Gastroesophageal sphincter (tissue), 4 donors: ENCODE measurements around the gene CIB2. TPM values are rescaled to one million over a fixed set of nuclear protein-coding genes. Genes with fewer than 3 reads are reported as not detected.

Experiments
- ATAC-seq: fragments of 150-250 bp; one replicate; pipeline ENCODE4 v1.9.1; 2016; ENCODE audit warnings: mild to moderate bottlenecking, moderate library complexity
- H3K27ac ChIP-seq, 4 donors: fragments of 200-600 bp; sonication (generic) in 3 of 4; 1 replicate in 3 of 4; 2 replicates in 1 of 4; pipeline ENCODE4 v1.5.1; 2016 to 2019
- H3K27me3 ChIP-seq: fragments of 200-600 bp; sonication (generic); one replicate; pipeline ENCODE4 v1.5.1; 2019
- H3K36me3 ChIP-seq, 2 donors: fragments of 200-600 bp; sonication (generic); one replicate each; pipeline ENCODE4 v1.5.1; 2019; ENCODE audit warnings: control low read depth in 1 of 2
- H3K4me1 ChIP-seq, 3 donors: fragments of 200-600 bp; sonication (generic); 1 replicate in 2 of 3; 2 replicates in 1 of 3; pipeline ENCODE4 v1.5.1; 2016 to 2019; ENCODE audit warnings: control low read depth in 2 of 3
- H3K4me3 ChIP-seq, 2 donors: fragments of 200-600 bp; sonication (generic); one replicate each; pipeline ENCODE4 v1.5.1; 2019; ENCODE audit warnings: mild to moderate bottlenecking in 1 of 2, moderate library complexity in 1 of 2
- H3K9me3 ChIP-seq, 3 donors: fragments of 200-600 bp; sonication (generic); one replicate each; pipeline ENCODE4 v1.5.1; 2017 to 2019; ENCODE audit warnings: control low read depth in 2 of 3
- CTCF ChIP-seq, 4 experiments: fragments of 200-600 bp in 2 of 4; fragments of 450-650 bp in 2 of 4; sonication (generic) in 1 of 4; IDR thresholded peaks; one replicate each; pipeline ENCODE4 v1.5.1; 2017 to 2019; ENCODE audit warnings: antibody characterized with exemption in 4 of 4, mild to moderate bottlenecking in 2 of 4, moderate library complexity in 2 of 4
- EP300 ChIP-seq: sonication (generic); formaldehyde crosslinking; IDR thresholded peaks from one replicate; pipeline ENCODE4 v1.6.1; 2017; ENCODE audit warnings: antibody characterized with exemption, mild to moderate bottlenecking
- POLR2A ChIP-seq, 2 donors: fragments of 450-650 bp; IDR thresholded peaks; one replicate each; pipeline ENCODE4 v1.6.1; 2017; ENCODE audit warnings: antibody characterized with exemption in 2 of 2, mild to moderate bottlenecking in 2 of 2, moderate library complexity in 1 of 2
- POLR2AphosphoS5 ChIP-seq: sonication (generic); formaldehyde crosslinking; IDR thresholded peaks from one replicate; pipeline ENCODE4 v1.6.1; 2017; ENCODE audit warnings: antibody characterized with exemption
- WGBS, 2 donors: methylation state at CpG; one replicate each; pipeline ENCODE4 v1.1.5; 2018; ENCODE audit warnings: low coverage in 1 of 2; 5-methylcytosine and 5-hydroxymethylcytosine counted together
- total RNA-seq, 4 donors: library from RNA; depleted of rRNA; stranded (reverse); fragments of >200 nt; gene quantifications; one replicate each; pipeline ENCODE4 v1.1.0, GENCODE V29; 2016

The CIB2 gene
- total RNA-seq, 4 donors from 2014 or later = 3.0 to 17.4 (median 8.8) TPM

DNA sequence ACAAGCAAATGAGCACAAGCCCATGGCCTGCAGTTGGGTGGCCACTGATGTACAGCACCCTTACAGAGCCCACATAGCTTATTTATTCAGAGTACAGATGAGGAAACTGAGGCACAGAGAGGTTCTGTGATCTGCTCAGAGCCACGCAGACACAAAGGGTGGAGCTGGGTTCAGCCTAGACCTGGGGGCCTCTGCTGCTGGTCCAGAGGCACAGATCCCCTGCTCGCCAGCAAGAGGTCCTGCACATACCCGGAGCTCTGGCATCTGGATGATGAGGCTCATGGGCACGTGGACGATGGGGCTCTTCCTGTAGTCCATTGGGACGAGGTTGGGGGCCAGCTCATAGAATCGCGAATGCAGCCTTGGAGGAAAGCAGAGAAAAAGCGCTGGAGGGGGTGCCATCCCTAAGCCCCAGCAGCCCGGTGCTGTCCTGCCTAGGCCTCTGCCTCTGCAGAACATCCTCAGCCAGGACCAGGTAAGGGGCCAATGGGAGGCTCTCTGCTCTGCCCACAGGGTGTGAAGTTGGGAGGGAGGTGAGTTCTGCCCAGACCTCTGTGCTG is 20.2 kb downstream of the CIB2 start:
- TF ChIP-seq EP300 (no peak), POLR2A (IDR thresholded peaks at IDR 0.05) (no peak), CTCF (IDR thresholded peaks at IDR 0.05) (no peak), POLR2AphosphoS5 (no peak)
- Histone ChIP-seq H3K36me3 (no peaks in the 10 kb centered on the region), H3K4me3 (no peak overlapping the region), H3K27ac (no peak overlapping the region), H3K27me3 (no peaks in the 10 kb centered on the region), H3K4me1 (peaks cover 0 to 4% (median 0%) of the 10 kb centered on the region in 3 donors), H3K9me3 (no peaks in the 10 kb centered on the region)
- WGBS, 2 donors = 85% methylated on average over 5 of the region's 10 CpGs; no CpG with 5 or more reads in 1 of the 2 donors
- ATAC-seq = no peak

GRCh38 chr15:78110096-78110495 is 21.1 kb downstream of the CIB2 start:
- WGBS, 2 donors = no CpG with 5 or more reads among the region's 6 CpGs
- no peaks in the 10 kb centered on the region for H3K36me3 ChIP-seq
- TF ChIP-seq CTCF (IDR thresholded peaks at IDR 0.05) (no peak), POLR2AphosphoS5 (no peak), POLR2A (IDR thresholded peaks at IDR 0.05) (no peak), EP300 (no peak)
- no peak overlapping the region for H3K27ac ChIP-seq
- H3K4me3 ChIP-seq = no peak overlapping the region
- H3K4me1 ChIP-seq = peaks cover 0 to 4% (median 0%) of the 10 kb centered on the region in 3 donors
- no peaks in the 10 kb centered on the region for H3K9me3 ChIP-seq
- no peaks in the 10 kb centered on the region for H3K27me3 ChIP-seq
- ATAC-seq = no peak

DNA sequence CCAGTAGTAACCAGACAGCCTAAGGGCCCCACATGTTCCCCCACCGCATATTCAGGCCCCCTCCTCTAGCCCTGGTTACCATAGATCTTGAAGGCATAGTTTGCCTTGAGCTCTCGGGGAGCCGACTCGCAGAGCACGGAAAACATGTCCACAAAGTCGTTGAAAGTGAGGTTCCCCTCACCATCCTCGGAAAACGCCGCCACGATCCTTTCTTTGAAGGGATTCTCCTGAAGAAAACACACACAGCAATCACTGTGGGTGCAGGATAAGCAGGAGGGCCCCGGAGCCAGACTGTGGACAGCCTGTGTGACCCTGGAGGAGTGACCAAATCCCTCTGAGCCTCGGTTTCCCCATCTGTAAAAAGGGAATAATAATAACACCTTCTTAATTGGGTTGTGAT is 22.1 kb downstream of the CIB2 start:
- H3K9me3 ChIP-seq = no peaks in the 10 kb centered on the region
- H3K27me3 ChIP-seq = no peaks in the 10 kb centered on the region
- whole genome bisulfite sequencing, 2 donors = 100% methylated on average over 2 of the region's 12 CpGs; no CpG with 5 or more reads in 1 of the 2 donors
- H3K27ac ChIP-seq = no peak overlapping the region
- H3K36me3 ChIP-seq = no peaks in the 10 kb centered on the region
- no peak for TF ChIP-seq CTCF (IDR thresholded peaks at IDR 0.05)
- no peak for TF ChIP-seq POLR2AphosphoS5
- TF ChIP-seq EP300 = no peak
- TF ChIP-seq POLR2A (IDR thresholded peaks at IDR 0.05) = no peak
- H3K4me3 ChIP-seq = no peak overlapping the region
- peaks cover 0 to 4% (median 0%) of the 10 kb centered on the region in 3 donors for H3K4me1 ChIP-seq
- no peak for ATAC-seq

- no peaks in the 10 kb centered on the region for H3K27me3 ChIP-seq
- no peaks in the 10 kb centered on the region for H3K9me3 ChIP-seq
- 63% methylated on average over 2 of the region's 11 CpGs for WGBS, 2 donors
- TF ChIP-seq CTCF (IDR thresholded peaks at IDR 0.05) (peak in 3 of 4 experiments; percentile 95 to 97 (median 97)), POLR2AphosphoS5 (no peak), POLR2A (IDR thresholded peaks at IDR 0.05) (no peak), EP300 (no peak)
- H3K4me3 ChIP-seq = no peak overlapping the region
- H3K36me3 ChIP-seq = no peaks in the 10 kb centered on the region
- H3K4me1 ChIP-seq = peaks cover 0 to 4% (median 0%) of the 10 kb centered on the region in 3 donors
- no peak overlapping the region for H3K27ac ChIP-seq
- peak; percentile 83 for ATAC-seq
Measured at GRCh38 chr15:78108300-78109084, 22.8 kb downstream of the CIB2 start.
